Left ventricle myocardium superior (tissue), 1 donor: ENCODE data around the gene METRNL. TPM values are rescaled to one million over a fixed set of nuclear protein-coding genes. Genes with fewer than 3 reads are reported as not detected.
A peak's percentile ranks its signal among the peaks of the same experiment; 100 is the strongest.
"Not testable (repeated sequence)": the region's sequence is repeated elsewhere in the genome, so short reads cannot be mapped to it uniquely, and the experiment has no call there.

Source experiments
- ATAC-seq: fragments of 200-7000 bp; cut with Tn5 transposase; one replicate; pipeline ENCODE4 v1.9.1; 2020; ENCODE audit warnings: mild to moderate bottlenecking, moderate library complexity
- DNase-seq: peaks from one replicate; pipeline ENCODE4 v3.0.0-alpha.2; 2020
- intact Hi-C: fragments of 100-400 bp; cut with micrococcal nuclease; formaldehyde crosslinking; loops from one replicate; pipeline ENCODE4 v1.11.0; 2022
- long read RNA-seq: library from polyadenylated mRNA; unstranded; transcript quantifications from one replicate; pipeline ENCODE4 v2.0.0, GENCODE V29; 2021
- total RNA-seq: library from RNA; stranded (reverse); fragmentation: NEBNext Ultra II Directional; extraction: Animal tissue kit (Norgen Biotek cat#: 25700); gene quantifications from one replicate; pipeline ENCODE4 v1.2.1, GENCODE V29; 2021
- donor health status: DM: no; HTN: yes; CAD: no; lungs with severe emphysema.

METRNL gene
- total RNA-seq = 68.4 TPM
- long read RNA-seq, transcript METRNL-201 (4 exons, 1,605 nt) = major isoform, 125 of 130 reads
- long read RNA-seq, partial matches to known transcripts = 0 of 130 reads
- long read RNA-seq, other reads (novel, unspliced or antisense) = 4 of 130 reads

- DNase-seq (peak; percentile 91), ATAC-seq (peak; percentile 59)
- intact Hi-C loops = no loop called here
Measured at GRCh38 chr17:83079352-83079747, at the start of gene METRNL. TSS of gene METRNL (plus strand) at chr17:83079609. CDS start at chr17:83079816, 207 bp downstream.

GRCh38 chr17:83030432-83030831 lies 49.0 kb upstream of the METRNL start:
- intact Hi-C loops = no loop called here
- ATAC-seq = no peak
- no peak for DNase-seq

- no peak for ATAC-seq
- no peak for DNase-seq
- intact Hi-C loops = no loop called here
Measured at GRCh38 chr17:83031321-83031945, 48.0 kb upstream of the METRNL start.

- intact Hi-C loops, DNase-seq, ATAC-seq: not testable (repeated sequence)
Measured at GRCh38 chr17:83031946-83032451, 47.4 kb upstream of the METRNL start.

- no peak for ATAC-seq
- intact Hi-C loops = no loop called here
- no peak for DNase-seq
Measured at GRCh38 chr17:83032781-83033180, 46.6 kb upstream of the METRNL start.

- no peak for DNase-seq
- no peak for ATAC-seq
Measured at GRCh38 chr17:83034525-83034924, 44.9 kb upstream of the METRNL start.

GRCh38 chr17:83035722-83036121 lies 43.7 kb upstream of the METRNL start:
- no peak for DNase-seq
- ATAC-seq = no peak
- intact Hi-C loops = no loop called here

More at GRCh38 chr17:83034525-83034924, 44.9 kb upstream of the METRNL start:
- intact Hi-C loops = no loop called here

GRCh38 chr17:83036193-83036592 lies 43.2 kb upstream of the METRNL start:
- ATAC-seq (no peak), DNase-seq (no peak)
- intact Hi-C loops = no loop called here

- intact Hi-C loops = no loop called here
- DNase-seq (no peak), ATAC-seq (no peak)
Measured at GRCh38 chr17:83036666-83037065, 42.7 kb upstream of the METRNL start.

- DNase-seq (no peak), ATAC-seq (no peak)
- intact Hi-C loops = no loop called here
Measured at GRCh38 chr17:83037084-83037873, 42.1 kb upstream of the METRNL start.

- ATAC-seq (no peak), DNase-seq (no peak)
- intact Hi-C loops = no loop called here
Measured at GRCh38 chr17:83037874-83038165, 41.6 kb upstream of the METRNL start.

- intact Hi-C loops, ATAC-seq, DNase-seq: not testable (repeated sequence)
Measured at GRCh38 chr17:83038983-83039382, 40.4 kb upstream of the METRNL start.

GRCh38 chr17:83041305-83041704 lies 38.1 kb upstream of the METRNL start:
- DNase-seq (no peak), ATAC-seq (no peak)
- intact Hi-C loops = no loop called here

- ATAC-seq = no peak
- intact Hi-C loops = no loop called here
- no peak for DNase-seq
Measured at GRCh38 chr17:83042522-83043158, 36.8 kb upstream of the METRNL start.

GRCh38 chr17:83044479-83044878 lies 34.9 kb upstream of the METRNL start:
- not testable (repeated sequence) for ATAC-seq

GRCh38 chr17:83046448-83047181 lies 32.8 kb upstream of the METRNL start:
- DNase-seq = no peak
- intact Hi-C loops = no loop called here
- ATAC-seq = no peak

More at GRCh38 chr17:83044479-83044878, 34.9 kb upstream of the METRNL start:
- DNase-seq, intact Hi-C loops: not testable (repeated sequence)

- no peak for DNase-seq
- intact Hi-C loops = no loop called here
Measured at GRCh38 chr17:83047182-83047478, 32.3 kb upstream of the METRNL start.

GRCh38 chr17:83047818-83048475 lies 31.5 kb upstream of the METRNL start:
- DNase-seq, ATAC-seq, intact Hi-C loops: not testable (repeated sequence)

More at GRCh38 chr17:83047182-83047478, 32.3 kb upstream of the METRNL start:
- no peak for ATAC-seq
